Measurements from ENCODE around the gene HELZ2. TPM values are rescaled to one million over a fixed set of nuclear protein-coding genes. Genes with fewer than 3 reads are reported as not detected.

HELZ2 gene
- total RNA-seq, 2 experiments from 2014 or later = 22.2 to 22.6 TPM

GRCh38 chr20:63537525-63538203, 36.4 kb downstream of the HELZ2 start:
- Mint-ChIP-seq H3K36me3 (no peaks in the 10 kb centered on the region), H3K27me3 (no peaks in the 10 kb centered on the region), H3K9me3 (no peaks in the 10 kb centered on the region), H3K27ac (peak overlapping the region; percentile 86), H3K4me1 (peaks cover 5% of the 10 kb centered on the region), H3K4me3 (peak overlapping the region; percentile 74)
- DNase-seq = peak; percentile 97

GRCh38 chr20:63536997-63537524, 37.0 kb downstream of the HELZ2 start, which contains the start of gene PTK6:
Gene PTK6, minus strand, starts transcription at chr20:63537376. Its CDS starts 62 bp downstream, at chr20:63537314.
- Mint-ChIP-seq H3K27me3 (no peaks in the 10 kb centered on the region), H3K4me3 (peak within 1 kb of the TSS; percentile 74), H3K27ac (peak within 1 kb of the TSS; percentile 86), H3K9me3 (no peaks in the 10 kb centered on the region), H3K36me3 (no peaks in the 10 kb centered on the region), H3K4me1 (peaks cover 5% of the 10 kb centered on the region)
- peak; percentile 29 for DNase-seq

GRCh38 chr20:63536241-63536977, 37.6 kb downstream of the HELZ2 start:
- peaks cover 5% of the 10 kb centered on the region for H3K4me1 Mint-ChIP-seq
- no peaks in the 10 kb centered on the region for H3K27me3 Mint-ChIP-seq
- H3K27ac Mint-ChIP-seq = no peak overlapping the region
- no peaks in the 10 kb centered on the region for H3K9me3 Mint-ChIP-seq
- DNase-seq = no peak
- H3K4me3 Mint-ChIP-seq = no peak overlapping the region
- H3K36me3 Mint-ChIP-seq = no peaks in the 10 kb centered on the region

- Mint-ChIP-seq H3K4me1 (peaks cover 5% of the 10 kb centered on the region), H3K4me3 (no peak overlapping the region), H3K9me3 (no peaks in the 10 kb centered on the region), H3K36me3 (no peaks in the 10 kb centered on the region), H3K27me3 (no peaks in the 10 kb centered on the region), H3K27ac (no peak overlapping the region)
- DNase-seq = no peak
These were observed 39.0 kb downstream of the HELZ2 start for GRCh38 chr20:63534831-63535651.

- no peaks in the 10 kb centered on the region for H3K9me3 Mint-ChIP-seq
- H3K4me3 Mint-ChIP-seq = no peak overlapping the region
- H3K27me3 Mint-ChIP-seq = no peaks in the 10 kb centered on the region
- peaks cover 5% of the 10 kb centered on the region for H3K4me1 Mint-ChIP-seq
- no peak overlapping the region for H3K27ac Mint-ChIP-seq
- no peaks in the 10 kb centered on the region for H3K36me3 Mint-ChIP-seq
- peak; percentile 1 for DNase-seq
These were observed 39.6 kb downstream of the HELZ2 start for GRCh38 chr20:63534427-63534830.

GRCh38 chr20:63533871-63534393, 40.1 kb downstream of the HELZ2 start:
- no peaks in the 10 kb centered on the region for H3K27me3 Mint-ChIP-seq
- peaks cover 5% of the 10 kb centered on the region for H3K4me1 Mint-ChIP-seq
- DNase-seq = no peak
- H3K36me3 Mint-ChIP-seq = no peaks in the 10 kb centered on the region
- H3K4me3 Mint-ChIP-seq = no peak overlapping the region
- no peaks in the 10 kb centered on the region for H3K9me3 Mint-ChIP-seq
- no peak overlapping the region for H3K27ac Mint-ChIP-seq

- DNase-seq = no peak
- no peaks in the 10 kb centered on the region for H3K9me3 Mint-ChIP-seq
These were observed 40.7 kb downstream of the HELZ2 start for GRCh38 chr20:63533388-63533787.

GRCh38 chr20:63532449-63532971, 41.5 kb downstream of the HELZ2 start:
- no peaks in the 10 kb centered on the region for H3K36me3 Mint-ChIP-seq
- peak; percentile 0 for DNase-seq
- H3K4me3 Mint-ChIP-seq = no peak overlapping the region
- no peaks in the 10 kb centered on the region for H3K27me3 Mint-ChIP-seq
- no peaks in the 10 kb centered on the region for H3K9me3 Mint-ChIP-seq
- H3K27ac Mint-ChIP-seq = no peak overlapping the region
- H3K4me1 Mint-ChIP-seq = peaks cover 8% of the 10 kb centered on the region

More at GRCh38 chr20:63533388-63533787, 40.7 kb downstream of the HELZ2 start:
- H3K27me3 Mint-ChIP-seq = no peaks in the 10 kb centered on the region
- no peak overlapping the region for H3K27ac Mint-ChIP-seq
- no peak overlapping the region for H3K4me3 Mint-ChIP-seq
- H3K36me3 Mint-ChIP-seq = no peaks in the 10 kb centered on the region
- peaks cover 10% of the 10 kb centered on the region for H3K4me1 Mint-ChIP-seq

- H3K27me3 Mint-ChIP-seq = no peaks in the 10 kb centered on the region
- no peak for DNase-seq
- H3K9me3 Mint-ChIP-seq = no peaks in the 10 kb centered on the region
- H3K27ac Mint-ChIP-seq = no peak overlapping the region
- H3K4me3 Mint-ChIP-seq = no peak overlapping the region
- H3K4me1 Mint-ChIP-seq = peaks cover 8% of the 10 kb centered on the region
- H3K36me3 Mint-ChIP-seq = no peaks in the 10 kb centered on the region
These were observed 42.2 kb downstream of the HELZ2 start for GRCh38 chr20:63531686-63532448.

GRCh38 chr20:63530788-63531160, 43.3 kb downstream of the HELZ2 start:
- no peaks in the 10 kb centered on the region for H3K27me3 Mint-ChIP-seq
- no peak for DNase-seq
- H3K9me3 Mint-ChIP-seq = no peaks in the 10 kb centered on the region
- no peak overlapping the region for H3K27ac Mint-ChIP-seq
- no peaks in the 10 kb centered on the region for H3K36me3 Mint-ChIP-seq
- no peak overlapping the region for H3K4me3 Mint-ChIP-seq
- peaks cover 6% of the 10 kb centered on the region for H3K4me1 Mint-ChIP-seq

- H3K9me3 Mint-ChIP-seq = no peaks in the 10 kb centered on the region
- H3K4me3 Mint-ChIP-seq = no peak overlapping the region
- no peak for DNase-seq
- H3K27me3 Mint-ChIP-seq = no peaks in the 10 kb centered on the region
- H3K4me1 Mint-ChIP-seq = peaks cover 4% of the 10 kb centered on the region
- H3K27ac Mint-ChIP-seq = no peak overlapping the region
- no peaks in the 10 kb centered on the region for H3K36me3 Mint-ChIP-seq
These were observed 43.9 kb downstream of the HELZ2 start for GRCh38 chr20:63529861-63530787.

- Mint-ChIP-seq H3K4me3 (no peak overlapping the region), H3K9me3 (no peaks in the 10 kb centered on the region), H3K4me1 (peaks cover 4% of the 10 kb centered on the region), H3K27ac (no peak overlapping the region), H3K27me3 (no peaks in the 10 kb centered on the region), H3K36me3 (peaks cover 2% of the 10 kb centered on the region)
- DNase-seq = no peak
These were observed 44.7 kb downstream of the HELZ2 start for GRCh38 chr20:63529180-63529860.

GRCh38 chr20:63527184-63527583, 46.9 kb downstream of the HELZ2 start:
- DNase-seq = no peak
- H3K4me1 Mint-ChIP-seq = peaks cover 7% of the 10 kb centered on the region
- H3K9me3 Mint-ChIP-seq = peaks cover 6% of the 10 kb centered on the region
- no peak overlapping the region for H3K27ac Mint-ChIP-seq
- H3K36me3 Mint-ChIP-seq = peaks cover 24% of the 10 kb centered on the region
- no peaks in the 10 kb centered on the region for H3K27me3 Mint-ChIP-seq
- no peak overlapping the region for H3K4me3 Mint-ChIP-seq

Measured in activated naive CD8-positive, alpha-beta T cell treated with anti-CD3 and anti-CD28 coated beads for 36 hours (primary cell).